ENCODE measurements around the gene TAMALIN.

DNA sequence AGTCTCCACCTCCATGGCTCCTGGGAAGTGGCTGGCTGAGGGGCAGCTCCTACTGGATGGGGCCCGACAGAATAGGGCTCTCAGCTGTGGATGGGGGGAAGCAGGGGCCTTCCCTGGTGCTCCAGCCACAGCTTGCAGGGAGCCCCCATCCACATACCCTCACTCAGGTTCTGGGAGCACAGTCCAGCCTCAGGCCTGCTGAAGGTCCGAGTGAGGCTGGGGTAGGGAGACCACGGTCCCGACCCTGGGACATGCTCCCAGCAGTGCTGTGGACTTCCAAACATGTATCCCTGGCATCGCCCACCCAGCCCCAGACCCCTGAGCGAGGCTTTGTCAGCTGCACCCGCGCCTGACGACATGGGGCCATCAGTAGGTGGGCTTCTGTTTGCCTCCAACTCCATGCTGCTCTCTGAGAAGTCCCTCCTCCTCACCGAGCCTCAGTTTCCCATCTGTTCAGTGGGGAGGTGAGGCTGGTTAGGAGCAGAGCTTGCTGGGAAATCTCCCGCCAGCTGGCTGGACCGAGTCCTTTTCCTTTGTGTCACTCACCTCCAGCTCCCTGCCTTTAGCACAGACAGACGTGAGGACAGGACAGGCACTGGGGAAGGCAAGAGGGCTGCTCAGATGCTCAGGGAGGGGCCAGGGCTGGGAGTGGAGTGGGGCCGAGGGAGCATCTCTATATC, 53.9 kb downstream of the TAMALIN start:
- TF ChIP-seq RCOR1 (IDR thresholded peaks at IDR 0.05; ENCODE audit: insufficient replicate concordance, low read length) (no peak), FOS (IDR thresholded peaks at IDR 0.05; ENCODE audit: low read depth, low read length) (no peak; the same call in 1 of the 2 replicates), MAFK (IDR thresholded peaks at IDR 0.05; ENCODE audit: low read depth, low read length) (no peak), POLR2A (IDR thresholded peaks at IDR 0.05; ENCODE audit: low read depth, low read length) (peak; percentile 4; the same call in 1 of the 2 replicates), RAD21 (IDR thresholded peaks at IDR 0.05; ENCODE audit: low read length) (no peak), BHLHE40 (IDR thresholded peaks at IDR 0.05; ENCODE audit: low read depth, low read length) (no peak)
- TF ChIP-seq, protein P1, sequence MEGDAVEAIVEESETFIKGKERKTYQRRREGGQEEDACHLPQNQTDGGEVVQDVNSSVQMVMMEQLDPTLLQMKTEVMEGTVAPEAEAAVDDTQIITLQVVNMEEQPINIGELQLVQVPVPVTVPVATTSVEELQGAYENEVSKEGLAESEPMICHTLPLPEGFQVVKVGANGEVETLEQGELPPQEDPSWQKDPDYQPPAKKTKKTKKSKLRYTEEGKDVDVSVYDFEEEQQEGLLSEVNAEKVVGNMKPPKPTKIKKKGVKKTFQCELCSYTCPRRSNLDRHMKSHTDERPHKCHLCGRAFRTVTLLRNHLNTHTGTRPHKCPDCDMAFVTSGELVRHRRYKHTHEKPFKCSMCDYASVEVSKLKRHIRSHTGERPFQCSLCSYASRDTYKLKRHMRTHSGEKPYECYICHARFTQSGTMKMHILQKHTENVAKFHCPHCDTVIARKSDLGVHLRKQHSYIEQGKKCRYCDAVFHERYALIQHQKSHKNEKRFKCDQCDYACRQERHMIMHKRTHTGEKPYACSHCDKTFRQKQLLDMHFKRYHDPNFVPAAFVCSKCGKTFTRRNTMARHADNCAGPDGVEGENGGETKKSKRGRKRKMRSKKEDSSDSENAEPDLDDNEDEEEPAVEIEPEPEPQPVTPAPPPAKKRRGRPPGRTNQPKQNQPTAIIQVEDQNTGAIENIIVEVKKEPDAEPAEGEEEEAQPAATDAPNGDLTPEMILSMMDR (conservative IDR thresholded peaks at IDR 0.05; ENCODE audit: low read depth, low read length) = no peak
- TF ChIP-seq, protein P2, sequence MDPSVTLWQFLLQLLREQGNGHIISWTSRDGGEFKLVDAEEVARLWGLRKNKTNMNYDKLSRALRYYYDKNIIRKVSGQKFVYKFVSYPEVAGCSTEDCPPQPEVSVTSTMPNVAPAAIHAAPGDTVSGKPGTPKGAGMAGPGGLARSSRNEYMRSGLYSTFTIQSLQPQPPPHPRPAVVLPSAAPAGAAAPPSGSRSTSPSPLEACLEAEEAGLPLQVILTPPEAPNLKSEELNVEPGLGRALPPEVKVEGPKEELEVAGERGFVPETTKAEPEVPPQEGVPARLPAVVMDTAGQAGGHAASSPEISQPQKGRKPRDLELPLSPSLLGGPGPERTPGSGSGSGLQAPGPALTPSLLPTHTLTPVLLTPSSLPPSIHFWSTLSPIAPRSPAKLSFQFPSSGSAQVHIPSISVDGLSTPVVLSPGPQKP (IDR thresholded peaks at IDR 0.05; ENCODE audit: borderline replicate concordance, low read depth, low read length) = no peak
- TF ChIP-seq, protein P3, sequence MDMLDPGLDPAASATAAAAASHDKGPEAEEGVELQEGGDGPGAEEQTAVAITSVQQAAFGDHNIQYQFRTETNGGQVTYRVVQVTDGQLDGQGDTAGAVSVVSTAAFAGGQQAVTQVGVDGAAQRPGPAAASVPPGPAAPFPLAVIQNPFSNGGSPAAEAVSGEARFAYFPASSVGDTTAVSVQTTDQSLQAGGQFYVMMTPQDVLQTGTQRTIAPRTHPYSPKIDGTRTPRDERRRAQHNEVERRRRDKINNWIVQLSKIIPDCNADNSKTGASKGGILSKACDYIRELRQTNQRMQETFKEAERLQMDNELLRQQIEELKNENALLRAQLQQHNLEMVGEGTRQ (IDR thresholded peaks at IDR 0.05; ENCODE audit: low read depth, low read length) = no peak
